ENCODE data around the gene SPI1. TPM values are rescaled to one million over a fixed set of nuclear protein-coding genes. Genes with fewer than 3 reads are reported as not detected.

Gene SPI1
- total RNA-seq, 2 experiments from 2014 or later: 4.9 to 5.9 TPM

DNA sequence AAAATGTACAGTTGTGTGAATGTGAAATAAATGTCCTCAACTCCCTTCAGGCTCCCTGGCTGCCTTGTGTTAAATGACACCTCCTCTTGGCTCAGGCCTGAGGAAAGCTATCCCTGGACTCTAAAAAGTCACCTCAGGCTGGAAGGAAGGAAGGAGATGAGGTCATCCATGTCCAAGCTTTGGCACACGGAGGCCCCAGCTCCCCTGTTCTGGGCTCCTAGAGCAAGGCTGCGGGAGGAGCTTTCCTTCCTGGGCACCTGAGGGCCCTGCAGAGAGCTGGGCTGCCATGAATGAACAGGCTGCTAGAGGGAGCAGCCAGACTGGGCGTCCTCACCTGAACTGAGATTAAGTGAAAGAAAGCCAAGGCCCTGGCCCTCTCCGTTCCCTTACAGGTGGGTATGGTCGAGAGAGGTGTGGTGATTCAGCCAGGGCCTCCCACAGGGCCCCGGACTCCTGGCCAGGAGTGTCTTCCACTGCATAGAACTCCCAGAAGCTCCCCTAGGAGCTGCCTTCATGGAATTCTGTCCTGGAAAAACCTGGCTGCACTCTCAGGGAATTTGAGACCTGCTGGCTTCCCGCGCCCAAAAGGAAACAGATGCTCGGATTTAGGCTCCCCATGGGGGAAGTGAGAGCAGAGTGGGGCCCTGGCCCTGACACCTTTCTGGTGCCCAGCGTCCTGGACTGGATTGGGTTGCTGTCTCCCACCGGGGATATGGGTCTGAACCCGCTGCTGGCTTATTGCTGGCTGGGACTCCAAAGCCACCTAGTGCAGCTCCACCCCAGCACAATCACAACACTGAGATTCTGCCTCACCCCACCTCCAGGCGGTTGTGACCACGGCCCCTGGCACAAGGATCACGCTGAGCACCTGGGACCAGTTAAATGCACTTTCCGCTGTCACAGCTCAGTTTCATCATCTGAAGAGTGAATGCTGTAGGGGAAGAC is 48.1 kb downstream of the SPI1 start:
- DNase-seq (peak in 1 of 14 experiments; percentile 14), ATAC-seq (ENCODE audit: poor library complexity) (peak; percentile 35)
- H3K4me3 ChIP-seq (ENCODE audit: low read length): no peak overlapping the region
- CTCF ChIA-PET: interaction anchor here (1.1 kb wide), 1 partner anchor 81 kb away, joined by 3 read pairs; no protein-coding TSS in a partner anchor
- no peaks in the 10 kb centered on the region for H3K4me1 Mint-ChIP-seq (ENCODE audit: low read depth)
- peaks cover 48% of the 10 kb centered on the region for H3K36me3 Mint-ChIP-seq (ENCODE audit: low read depth)
- H3K27me3 Mint-ChIP-seq: no peaks in the 10 kb centered on the region
- POLR2A ChIA-PET: interaction anchor here (1.1 kb wide), 1 partner anchor 63 kb away, joined by 3 read pairs; no protein-coding TSS in a partner anchor
- H3K4me3 Mint-ChIP-seq: no peak overlapping the region
- peaks cover 26% of the 10 kb centered on the region for H3K36me3 ChIP-seq (ENCODE audit: insufficient read depth, low read length)
- H3K9me3 ChIP-seq (ENCODE audit: control insufficient read depth in 1 of 2, insufficient read depth in 1 of 2, low read length in 2 of 2): no peaks in the 10 kb centered on the region
- no peaks in the 10 kb centered on the region for H3K9me3 Mint-ChIP-seq
- intact Hi-C loops (cut with DNase I, micrococcal nuclease): no loop called here
- no peaks in the 10 kb centered on the region for H3K27me3 ChIP-seq (ENCODE audit: control insufficient read depth in 1 of 2, insufficient read depth in 2 of 2, low read length in 2 of 2)
- no peaks in the 10 kb centered on the region for H3K4me1 ChIP-seq (ENCODE audit: insufficient read depth, low read length)
- H3K27ac Mint-ChIP-seq: no peak overlapping the region
- TF ChIP-seq, protein P1, sequence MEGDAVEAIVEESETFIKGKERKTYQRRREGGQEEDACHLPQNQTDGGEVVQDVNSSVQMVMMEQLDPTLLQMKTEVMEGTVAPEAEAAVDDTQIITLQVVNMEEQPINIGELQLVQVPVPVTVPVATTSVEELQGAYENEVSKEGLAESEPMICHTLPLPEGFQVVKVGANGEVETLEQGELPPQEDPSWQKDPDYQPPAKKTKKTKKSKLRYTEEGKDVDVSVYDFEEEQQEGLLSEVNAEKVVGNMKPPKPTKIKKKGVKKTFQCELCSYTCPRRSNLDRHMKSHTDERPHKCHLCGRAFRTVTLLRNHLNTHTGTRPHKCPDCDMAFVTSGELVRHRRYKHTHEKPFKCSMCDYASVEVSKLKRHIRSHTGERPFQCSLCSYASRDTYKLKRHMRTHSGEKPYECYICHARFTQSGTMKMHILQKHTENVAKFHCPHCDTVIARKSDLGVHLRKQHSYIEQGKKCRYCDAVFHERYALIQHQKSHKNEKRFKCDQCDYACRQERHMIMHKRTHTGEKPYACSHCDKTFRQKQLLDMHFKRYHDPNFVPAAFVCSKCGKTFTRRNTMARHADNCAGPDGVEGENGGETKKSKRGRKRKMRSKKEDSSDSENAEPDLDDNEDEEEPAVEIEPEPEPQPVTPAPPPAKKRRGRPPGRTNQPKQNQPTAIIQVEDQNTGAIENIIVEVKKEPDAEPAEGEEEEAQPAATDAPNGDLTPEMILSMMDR (IDR thresholded peaks at IDR 0.05): no peak
- no peak overlapping the region for H3K27ac ChIP-seq (ENCODE audit: low read depth in 1 of 2, low read length in 2 of 2)

DNA sequence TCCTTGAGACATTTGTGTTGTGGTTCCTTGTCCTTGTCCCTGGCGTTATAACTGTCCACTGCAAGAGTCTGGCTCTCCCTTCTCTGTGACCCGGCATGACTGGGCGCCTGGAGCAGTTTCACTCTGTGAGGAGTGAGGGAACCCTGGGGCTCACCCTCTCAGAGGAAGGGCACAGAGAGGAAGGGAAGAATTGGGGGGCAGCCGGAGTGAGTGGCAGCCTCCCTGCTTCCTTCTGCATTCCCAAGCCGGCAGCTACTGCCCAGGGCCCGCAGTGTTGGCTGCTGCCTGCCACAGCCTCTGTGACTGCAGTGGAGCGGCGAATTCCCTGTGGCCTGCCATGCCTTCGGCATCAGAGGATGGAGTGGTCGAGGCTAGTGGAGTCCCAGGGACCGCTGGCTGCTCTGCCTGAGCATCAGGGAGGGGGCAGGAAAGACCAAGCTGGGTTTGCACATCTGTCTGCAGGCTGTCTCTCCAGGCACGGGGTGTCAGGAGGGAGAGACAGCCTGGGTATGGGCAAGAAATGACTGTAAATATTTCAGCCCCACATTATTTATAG is 48.8 kb downstream of the SPI1 start:
- no peak for DNase-seq
- no peak for ATAC-seq (ENCODE audit: poor library complexity)
- Mint-ChIP-seq H3K9me3 (no peaks in the 10 kb centered on the region), H3K27ac (no peak overlapping the region), H3K4me1 (ENCODE audit: low read depth) (no peaks in the 10 kb centered on the region), H3K27me3 (no peaks in the 10 kb centered on the region), H3K36me3 (ENCODE audit: low read depth) (peaks cover 56% of the 10 kb centered on the region), H3K4me3 (no peak overlapping the region)
- H3K27ac ChIP-seq (ENCODE audit: low read depth in 1 of 2, low read length in 2 of 2): no peak overlapping the region
- H3K4me3 ChIP-seq (ENCODE audit: low read length): no peak overlapping the region
- H3K27me3 ChIP-seq (ENCODE audit: control insufficient read depth in 1 of 2, insufficient read depth in 2 of 2, low read length in 2 of 2): no peaks in the 10 kb centered on the region
- H3K4me1 ChIP-seq (ENCODE audit: insufficient read depth, low read length): no peaks in the 10 kb centered on the region
- intact Hi-C loops (cut with DNase I, micrococcal nuclease): no loop called here
- CTCF ChIA-PET: interaction anchor here (1.1 kb wide), 1 partner anchor 82 kb away, joined by 3 read pairs; no protein-coding TSS in a partner anchor
- H3K9me3 ChIP-seq (ENCODE audit: control insufficient read depth in 1 of 2, insufficient read depth in 1 of 2, low read length in 2 of 2): no peaks in the 10 kb centered on the region
- TF ChIP-seq, protein P1 (IDR thresholded peaks at IDR 0.05): no peak
- peaks cover 26% of the 10 kb centered on the region for H3K36me3 ChIP-seq (ENCODE audit: insufficient read depth, low read length)
- POLR2A ChIA-PET: interaction anchor here (1.1 kb wide), 1 partner anchor 64 kb away, joined by 3 read pairs; no protein-coding TSS in a partner anchor

DNA sequence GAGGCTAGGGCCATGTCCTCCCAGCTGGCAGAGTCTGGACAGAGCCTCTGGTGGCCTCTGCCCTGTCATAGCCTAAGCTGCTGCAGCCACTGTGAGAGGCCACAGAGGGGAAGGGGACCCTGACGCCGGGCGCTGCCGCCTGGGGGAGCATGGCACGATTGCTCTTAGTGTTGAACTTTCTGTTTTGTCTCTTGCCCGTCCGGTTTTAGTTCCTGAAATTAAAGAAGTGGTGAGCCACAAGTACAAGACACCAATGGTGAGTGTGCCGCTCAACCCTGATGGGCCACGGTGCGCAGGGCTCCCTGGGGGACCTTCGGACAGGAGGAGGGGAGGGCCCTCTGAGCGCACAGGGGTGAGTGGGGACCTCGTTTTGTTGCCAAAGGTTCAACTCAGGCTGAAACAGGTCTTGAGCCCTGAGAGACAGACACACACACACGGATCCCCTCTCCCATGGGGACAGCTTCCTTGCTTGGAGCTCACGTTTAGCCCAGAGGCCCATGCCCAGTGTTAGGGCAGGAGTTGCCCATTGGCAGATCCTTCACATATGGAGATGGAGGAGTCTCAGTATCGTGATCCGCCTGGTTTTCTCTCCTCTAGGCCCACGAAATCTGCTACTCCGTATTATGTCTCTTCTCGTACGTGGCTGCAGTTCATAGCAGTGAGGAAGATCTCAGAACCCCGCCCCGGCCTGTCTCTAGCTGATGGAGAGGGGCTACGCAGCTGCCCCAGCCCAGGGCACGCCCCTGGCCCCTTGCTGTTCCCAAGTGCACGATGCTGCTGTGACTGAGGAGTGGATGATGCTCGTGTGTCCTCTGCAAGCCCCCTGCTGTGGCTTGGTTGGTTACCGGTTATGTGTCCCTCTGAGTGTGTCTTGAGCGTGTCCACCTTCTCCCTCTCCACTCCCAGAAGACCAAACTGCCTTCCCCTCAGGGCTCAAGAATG is 49.6 kb downstream of the SPI1 start:
- H3K4me3 Mint-ChIP-seq: no peak overlapping the region
- peaks cover 26% of the 10 kb centered on the region for H3K36me3 ChIP-seq (ENCODE audit: insufficient read depth, low read length)
- H3K36me3 Mint-ChIP-seq (ENCODE audit: low read depth): peaks cover 58% of the 10 kb centered on the region

More for the DNA sequence above, 49.6 kb downstream of the SPI1 start:
- no peaks in the 10 kb centered on the region for H3K27me3 ChIP-seq (ENCODE audit: control insufficient read depth in 1 of 2, insufficient read depth in 2 of 2, low read length in 2 of 2)
- no peak overlapping the region for H3K4me3 ChIP-seq (ENCODE audit: low read length)
- no peaks in the 10 kb centered on the region for H3K9me3 ChIP-seq (ENCODE audit: control insufficient read depth in 1 of 2, insufficient read depth in 1 of 2, low read length in 2 of 2)
- H3K4me1 Mint-ChIP-seq (ENCODE audit: low read depth): no peaks in the 10 kb centered on the region
- DNase-seq (peak in 1 of 14 experiments; percentile 14), ATAC-seq (ENCODE audit: poor library complexity) (no peak)
- no peaks in the 10 kb centered on the region for H3K27me3 Mint-ChIP-seq
- H3K27ac ChIP-seq (ENCODE audit: low read depth in 1 of 2, low read length in 2 of 2): no peak overlapping the region
- TF ChIP-seq, protein P1 (IDR thresholded peaks at IDR 0.05): no peak
- no peak overlapping the region for H3K27ac Mint-ChIP-seq
- no peaks in the 10 kb centered on the region for H3K4me1 ChIP-seq (ENCODE audit: insufficient read depth, low read length)
- intact Hi-C loops (cut with DNase I, micrococcal nuclease): no loop called here
- POLR2A ChIA-PET: no interaction called here
- CTCF ChIA-PET: no interaction called here
- no peaks in the 10 kb centered on the region for H3K9me3 Mint-ChIP-seq

Measured in CD4-positive, alpha-beta T cell (primary cell).